ENCODE results near the gene SLC35G6.
A peak's percentile ranks its signal among the peaks of the same experiment; 100 is the strongest.
"Not testable (repeated sequence)": the region's sequence is repeated elsewhere in the genome, so short reads cannot be mapped to it uniquely, and the experiment has no call there.

Gene SLC35G6

DNA sequence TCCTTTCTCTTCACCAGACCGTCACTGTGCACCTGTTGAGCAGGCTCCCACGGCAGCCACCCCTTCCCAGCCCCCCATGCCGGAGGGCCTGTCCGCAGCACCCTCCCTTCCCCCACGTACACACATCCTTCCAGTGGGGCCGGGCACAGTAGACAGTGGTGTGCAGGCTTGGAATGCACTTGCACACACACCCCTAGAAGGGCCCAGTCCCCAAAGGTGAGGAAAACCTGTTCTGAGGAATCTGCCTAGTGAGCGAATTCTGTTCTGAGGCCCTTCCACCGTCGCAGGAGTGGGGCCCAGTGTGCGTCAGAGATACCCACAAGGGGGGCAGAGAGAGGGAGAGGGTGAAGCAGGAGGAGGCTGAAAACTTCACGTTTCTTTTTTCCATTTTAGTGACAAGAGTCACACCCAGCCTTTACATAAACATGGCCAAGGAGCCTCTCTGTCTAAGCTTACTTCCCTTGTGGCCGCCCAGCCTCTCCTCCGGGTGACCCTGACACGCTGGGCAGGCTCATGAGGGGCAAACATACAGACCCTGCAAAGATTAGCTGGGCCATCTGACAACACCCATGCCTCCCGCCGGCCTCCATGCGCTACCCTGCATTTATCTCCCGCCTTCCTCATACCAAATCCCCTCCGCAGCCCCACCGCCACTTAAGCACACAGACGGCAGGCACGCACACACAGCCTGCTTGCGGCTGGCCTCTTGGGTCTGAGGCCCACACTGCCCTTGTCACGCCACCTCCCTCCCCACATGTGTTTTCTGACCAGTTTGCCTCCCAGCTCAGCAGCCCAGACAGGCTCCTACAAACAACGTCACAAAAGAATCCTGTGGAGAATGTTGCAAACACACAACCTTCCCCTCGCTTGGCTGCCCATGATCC is 3.6 kb upstream of the SLC35G6 start:
- H3K4me3 ChIP-seq (ENCODE audit: low read depth, low read length) = peak overlapping the region; percentile 56

DNA sequence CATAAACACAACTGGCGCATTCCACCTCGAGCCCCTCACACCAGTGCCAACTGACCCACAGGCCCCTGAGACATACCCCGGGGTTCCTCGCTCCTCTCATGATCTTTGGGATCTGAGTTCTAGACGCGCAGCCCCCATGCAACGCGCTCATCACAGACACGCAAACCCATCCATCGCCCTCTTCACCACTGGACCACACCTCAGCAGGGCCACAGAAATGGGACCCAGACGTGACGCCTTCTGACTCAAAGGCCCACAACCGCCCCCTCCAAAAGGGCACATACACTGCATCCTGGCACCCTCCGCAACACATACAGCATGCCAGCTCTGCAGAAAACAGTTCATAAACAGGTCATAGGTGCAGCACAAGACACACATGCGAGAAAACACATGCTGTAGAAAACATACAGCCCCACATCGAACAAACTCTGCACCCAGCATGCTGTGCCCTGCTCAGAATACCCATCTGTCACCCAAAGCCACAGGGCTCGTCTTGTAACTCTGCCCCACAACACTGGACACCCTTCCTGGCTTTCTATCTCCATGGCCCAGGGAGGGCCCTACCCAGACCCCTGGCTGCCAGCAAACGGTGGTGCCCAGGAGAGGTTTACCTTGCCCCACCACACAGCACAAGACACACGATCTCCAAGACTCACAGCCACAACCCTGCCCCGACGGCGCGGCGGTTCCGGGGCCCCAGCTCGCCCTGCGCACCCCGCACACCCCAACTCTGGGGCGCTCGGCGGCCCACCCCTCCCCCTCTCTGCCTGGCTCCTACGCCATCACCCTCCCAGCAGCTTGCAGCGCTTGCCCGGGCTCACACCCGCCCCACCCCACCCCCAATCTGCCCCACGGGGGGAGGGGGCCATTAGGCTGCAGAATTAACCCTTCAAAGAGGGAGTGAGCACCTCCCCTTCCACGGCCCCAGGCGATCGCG is 2.7 kb upstream of the SLC35G6 start:
- peak overlapping the region; percentile 56 for H3K4me3 ChIP-seq (ENCODE audit: low read depth, low read length)

DNA sequence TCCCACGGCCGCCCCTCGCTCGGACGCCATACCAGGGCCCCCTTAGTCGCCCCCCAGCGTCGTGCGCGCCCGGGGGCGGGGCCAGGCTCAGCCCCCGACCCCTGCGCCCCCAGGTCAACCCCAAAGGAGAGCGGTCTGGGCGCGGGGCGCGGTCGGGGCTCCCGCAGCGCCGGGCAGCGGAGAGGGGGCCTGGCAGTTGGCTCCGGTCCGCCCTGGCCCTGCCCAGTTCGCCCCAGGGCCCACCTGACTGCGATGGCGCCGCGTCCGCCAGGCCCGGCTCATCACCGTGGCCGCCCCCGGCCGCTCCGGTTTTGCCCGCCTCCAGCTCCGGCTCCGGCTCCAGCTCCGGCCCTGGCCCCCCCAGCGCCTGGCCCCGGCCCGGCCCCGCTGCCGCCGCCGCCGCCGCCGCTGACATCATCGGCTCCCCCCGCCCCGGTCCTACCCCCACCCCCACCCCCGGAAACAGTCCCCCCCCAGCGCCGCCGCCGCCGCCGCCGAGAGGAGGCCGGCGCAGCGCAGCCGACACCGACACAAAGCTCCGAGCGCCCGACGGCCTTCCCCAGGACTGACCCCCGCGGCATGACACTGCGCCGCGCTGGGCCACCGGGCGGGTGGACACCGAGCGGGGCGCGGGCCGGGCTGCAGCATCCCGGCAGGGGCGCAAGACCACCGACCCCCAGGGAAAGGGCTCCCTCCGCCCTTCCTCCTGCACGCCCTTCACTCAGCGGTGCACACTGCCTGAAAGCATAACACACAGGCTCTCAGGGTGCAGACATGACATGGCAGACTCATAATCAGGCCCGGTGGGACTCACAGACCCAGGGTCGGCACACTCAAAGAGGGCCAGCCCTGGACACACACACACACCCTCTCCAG is 1.8 kb upstream of the SLC35G6 start, which contains the start of gene ZBTB4:
Gene ZBTB4 (minus strand): TSS at position 419 of the 876 bp plus-strand sequence. CDS start 12,830 bp downstream, outside the sequence.
- peak within 1 kb of the TSS; percentile 56 for H3K4me3 ChIP-seq (ENCODE audit: low read depth, low read length)

DNA sequence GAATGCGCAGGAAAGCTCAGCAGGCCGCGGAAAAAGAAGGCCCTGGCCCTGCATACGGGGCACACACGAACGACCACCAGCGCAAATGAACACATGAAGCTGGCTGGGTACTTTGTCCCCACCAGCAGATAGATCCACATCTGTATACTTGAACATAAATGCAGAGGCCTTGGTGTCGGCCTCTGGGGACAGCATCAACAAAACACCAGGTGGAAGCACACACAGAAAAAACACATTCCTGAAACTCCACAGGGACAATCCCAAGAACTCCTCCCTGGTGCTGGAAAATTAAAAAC is 1.2 kb upstream of the SLC35G6 start:
- peak overlapping the region; percentile 50 for H3K4me3 ChIP-seq (ENCODE audit: low read depth, low read length)

DNA sequence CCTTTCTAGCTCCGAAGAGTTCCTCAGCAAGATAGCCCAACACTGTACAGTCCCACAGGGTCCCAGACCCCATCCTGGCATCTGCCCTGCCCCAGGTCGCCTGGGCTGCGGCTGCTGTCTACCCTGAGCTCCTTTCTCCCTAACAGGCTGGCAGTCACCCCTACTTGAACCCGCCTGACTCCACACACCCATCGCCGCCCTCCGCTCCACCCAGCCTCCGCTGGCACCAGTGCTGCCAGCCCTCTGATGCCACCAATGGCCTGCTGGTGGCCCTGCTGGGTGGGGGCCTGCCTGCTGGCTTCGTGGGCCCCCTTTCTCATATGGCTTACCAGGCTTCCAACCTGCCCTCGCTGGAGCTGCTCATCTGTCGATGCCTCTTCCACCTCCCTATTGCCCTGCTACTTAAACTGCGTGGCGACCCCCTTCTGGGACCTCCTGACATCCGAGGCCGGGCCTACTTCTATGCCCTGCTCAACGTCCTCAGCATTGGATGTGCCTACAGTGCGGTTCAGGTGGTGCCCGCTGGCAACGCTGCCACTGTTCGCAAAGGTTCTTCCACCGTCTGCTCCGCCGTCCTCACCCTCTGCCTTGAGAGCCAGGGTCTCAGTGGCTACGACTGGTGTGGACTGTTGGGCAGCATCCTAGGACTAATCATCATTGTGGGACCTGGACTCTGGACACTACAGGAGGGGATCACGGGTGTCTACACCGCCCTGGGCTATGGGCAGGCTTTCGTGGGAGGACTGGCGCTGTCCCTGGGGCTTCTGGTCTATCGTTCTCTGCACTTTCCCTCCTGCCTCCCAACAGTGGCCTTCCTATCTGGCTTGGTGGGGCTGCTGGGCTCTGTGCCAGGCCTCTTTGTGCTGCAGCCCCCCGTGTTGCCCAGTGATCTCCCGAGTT is 846 bp downstream of the SLC35G6 start:
- H3K4me3 ChIP-seq (ENCODE audit: low read depth, low read length) = not testable (repeated sequence)

DNA sequence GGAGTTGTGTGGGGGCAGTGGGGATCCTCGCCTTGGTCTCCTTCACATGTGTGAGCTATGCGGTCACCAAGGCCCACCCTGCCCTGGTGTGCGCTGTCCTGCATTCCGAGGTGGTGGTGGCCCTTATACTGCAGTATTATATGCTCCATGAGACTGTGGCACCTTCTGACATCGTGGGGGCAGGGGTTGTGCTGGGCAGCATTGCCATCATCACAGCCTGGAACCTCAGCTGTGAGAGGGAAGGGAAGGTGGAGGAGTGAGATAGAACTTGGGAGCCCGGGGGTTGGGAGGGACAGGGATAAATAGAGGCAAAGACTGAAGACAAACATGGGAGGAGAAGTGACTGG is 1.5 kb downstream of the SLC35G6 start:
- H3K4me3 ChIP-seq (ENCODE audit: low read depth, low read length) = not testable (repeated sequence)

DNA sequence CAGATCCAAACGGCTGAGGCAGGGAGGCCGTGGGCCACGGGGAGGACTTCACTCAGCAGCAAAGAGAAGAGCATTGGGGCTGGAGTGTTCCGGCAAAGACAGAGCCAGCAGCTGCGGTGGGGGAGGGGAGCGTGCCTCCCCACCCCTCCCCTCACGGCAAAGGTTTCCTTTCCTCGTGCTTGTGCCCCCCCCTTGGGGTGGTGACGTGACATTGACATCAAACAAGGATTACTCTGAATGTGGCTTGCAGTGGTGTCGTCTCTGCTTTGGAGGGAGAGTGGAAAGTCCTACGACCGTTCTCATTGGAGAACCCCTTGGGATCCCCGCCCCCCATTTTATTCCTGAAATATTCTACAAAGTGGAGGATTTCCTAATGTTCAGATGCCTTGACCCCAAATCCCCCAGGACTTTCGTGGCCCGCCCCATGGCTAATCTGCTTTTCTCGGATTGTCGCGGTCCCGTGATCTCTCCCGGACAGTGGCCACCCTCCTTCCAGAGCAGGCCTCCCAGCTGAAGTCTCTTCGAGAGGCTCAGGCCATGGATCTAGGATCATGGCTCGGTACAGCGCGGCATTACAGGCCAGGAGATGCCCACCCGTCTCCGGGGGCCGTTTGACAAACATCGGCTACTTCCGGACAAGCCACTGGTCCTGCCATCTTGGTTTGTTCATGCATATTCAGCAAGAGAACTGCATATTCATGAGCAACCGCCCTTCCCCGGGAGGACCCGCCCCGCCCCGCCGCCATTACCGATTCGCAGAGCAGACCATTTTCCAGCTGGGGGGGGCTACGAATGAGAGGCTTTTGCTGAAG is 2.2 kb downstream of the SLC35G6 start:
- H3K4me3 ChIP-seq (ENCODE audit: low read depth, low read length) = peak overlapping the region; percentile 44

DNA sequence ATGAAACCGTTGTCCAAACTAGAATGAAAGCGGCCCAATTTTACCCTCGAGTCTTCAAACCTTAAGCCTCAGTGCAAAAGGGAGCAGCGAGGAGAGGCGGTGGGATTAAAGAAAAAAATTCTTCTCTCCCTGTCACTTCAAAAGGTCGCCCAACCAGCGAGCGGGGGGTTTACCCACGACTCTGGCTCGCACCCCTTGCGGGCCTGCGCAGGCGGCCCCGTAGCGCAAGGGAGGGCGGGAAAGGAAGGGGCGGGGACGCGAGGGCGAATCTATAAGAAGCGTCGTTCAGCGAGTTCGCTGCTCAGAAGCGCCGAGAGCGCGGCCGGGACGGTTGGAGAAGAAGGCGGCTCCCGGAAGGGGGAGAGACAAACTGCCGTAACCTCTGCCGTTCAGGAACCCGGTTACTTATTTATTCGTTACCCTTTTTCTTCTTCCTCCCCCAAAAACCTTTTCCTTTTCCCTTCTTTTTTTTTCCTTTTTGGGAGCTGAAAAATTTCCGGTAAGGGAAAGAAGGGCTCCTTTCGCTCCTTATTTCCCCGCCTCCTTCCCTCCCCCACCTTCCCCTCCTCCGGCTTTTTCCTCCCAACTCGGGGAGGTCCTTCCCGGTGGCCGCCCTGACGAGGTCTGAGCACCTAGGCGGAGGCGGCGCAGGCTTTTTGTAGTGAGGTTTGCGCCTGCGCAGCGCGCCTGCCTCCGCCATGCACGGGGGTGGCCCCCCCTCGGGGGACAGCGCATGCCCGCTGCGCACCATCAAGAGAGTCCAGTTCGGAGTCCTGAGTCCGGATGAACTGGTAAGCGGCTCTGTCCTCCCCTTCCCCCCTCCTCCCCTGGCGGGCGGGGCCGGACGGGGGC is 3.0 kb downstream of the SLC35G6 start, which contains the start of gene POLR2A:
Gene POLR2A (plus strand): TSS at position 300 of the 852 bp plus-strand sequence.
- H3K4me3 ChIP-seq (ENCODE audit: low read depth, low read length) = peak within 1 kb of the TSS; percentile 86

DNA sequence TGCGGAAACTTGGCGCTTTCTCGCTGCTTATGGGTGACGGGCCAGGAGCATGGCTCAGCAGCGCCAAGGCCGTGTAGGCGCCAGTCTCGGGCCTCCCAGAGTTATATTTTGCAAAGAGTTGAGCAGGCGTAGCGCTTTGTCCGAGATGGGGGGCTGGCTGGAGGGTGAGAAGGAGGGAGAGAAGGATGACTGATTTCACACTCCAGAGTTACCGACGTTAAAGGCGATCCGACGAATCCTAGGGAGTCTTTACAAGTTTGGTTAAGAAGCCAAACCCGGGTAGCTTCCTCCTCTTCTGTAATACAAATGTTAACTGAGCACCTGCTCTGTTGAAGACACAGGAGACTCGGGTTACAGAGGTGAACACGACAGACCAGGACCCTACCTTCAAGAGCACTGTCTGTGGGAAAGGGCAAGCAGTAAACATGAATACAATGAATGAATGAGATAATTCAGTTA is 3.7 kb downstream of the SLC35G6 start:
- H3K4me3 ChIP-seq (ENCODE audit: low read depth, low read length) = peak overlapping the region; percentile 86

DNA sequence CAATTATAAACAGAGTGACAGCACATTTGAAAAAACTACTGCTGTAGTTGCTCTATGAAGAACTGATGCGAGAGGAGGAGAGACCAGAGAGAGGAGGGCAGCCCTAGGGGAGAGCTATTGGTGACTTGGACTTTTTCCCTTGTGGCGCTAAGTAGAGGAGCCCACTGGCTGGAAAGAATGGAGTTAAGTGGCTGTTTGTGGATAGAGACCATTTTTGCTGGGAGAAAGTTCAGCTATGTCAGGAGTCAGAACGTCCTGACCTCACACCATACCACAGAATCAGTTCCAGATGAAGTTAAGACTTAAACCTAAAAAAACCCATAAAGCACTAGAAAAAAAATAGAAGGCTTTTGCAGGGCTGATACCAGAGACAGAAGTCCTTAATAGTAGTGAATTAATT is 4.9 kb downstream of the SLC35G6 start:
- no peak overlapping the region for H3K4me3 ChIP-seq (ENCODE audit: low read depth, low read length)

DNA sequence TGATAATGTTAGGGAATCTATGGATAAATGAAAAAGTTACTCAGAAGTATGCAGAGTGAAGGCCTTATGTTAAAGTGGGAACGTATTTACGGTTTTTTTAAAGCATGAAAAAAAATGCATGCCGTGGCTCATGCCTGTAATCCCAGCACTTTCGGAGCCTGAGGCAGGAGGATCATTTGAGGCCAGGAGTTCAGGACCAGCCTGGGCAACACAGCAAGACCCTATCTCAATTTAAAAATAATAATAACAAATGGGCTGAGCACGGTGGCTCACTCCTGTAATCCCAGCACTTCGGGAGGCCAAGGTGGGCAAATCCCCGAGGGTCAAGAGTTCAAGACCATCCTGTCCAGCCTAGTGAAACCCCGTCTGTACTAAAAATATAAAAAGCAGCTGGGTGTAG is 8.9 kb downstream of the SLC35G6 start:
- no peak overlapping the region for H3K4me3 ChIP-seq (ENCODE audit: low read depth, low read length)

DNA sequence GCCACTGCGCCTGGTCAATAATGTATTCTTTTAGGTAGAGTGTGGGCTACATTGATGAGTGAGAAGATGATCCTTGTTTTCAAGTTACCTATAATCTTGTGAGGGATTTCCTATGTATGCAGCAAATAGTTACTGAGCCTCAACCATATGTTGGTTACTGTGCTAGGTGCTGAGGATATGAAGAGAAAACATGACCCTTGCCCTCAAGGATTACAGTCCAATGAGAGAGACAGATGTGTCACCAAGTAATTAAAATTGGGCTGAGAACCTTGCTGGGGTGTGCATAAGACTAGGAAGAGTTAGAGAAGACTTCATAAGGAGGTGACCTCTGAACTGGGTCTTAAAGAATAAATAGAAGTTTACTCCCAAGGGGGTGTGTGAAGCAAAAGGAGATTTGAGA is 10.3 kb downstream of the SLC35G6 start:
- no peak overlapping the region for H3K4me3 ChIP-seq (ENCODE audit: low read depth, low read length)

DNA sequence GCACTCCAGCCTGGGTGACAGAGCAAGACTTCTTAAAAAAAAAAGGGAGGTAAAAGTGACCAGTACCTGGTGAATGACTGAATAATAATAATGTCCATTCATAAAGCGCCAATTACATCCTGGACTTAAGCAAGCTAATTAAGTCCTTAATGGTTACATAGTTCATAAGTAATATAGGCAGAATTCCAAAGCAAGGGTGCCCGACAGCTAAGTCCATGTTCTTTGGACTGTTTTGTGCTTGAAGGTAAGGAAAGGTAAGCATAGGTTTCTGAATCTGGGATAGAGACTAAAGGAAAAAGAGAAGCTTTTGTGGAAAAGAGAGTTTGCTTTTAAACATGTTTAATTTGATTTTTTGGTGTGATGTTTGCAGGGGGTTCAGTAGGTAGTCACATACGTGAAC is 12.7 kb downstream of the SLC35G6 start:
- H3K4me3 ChIP-seq (ENCODE audit: low read depth, low read length) = no peak overlapping the region

DNA sequence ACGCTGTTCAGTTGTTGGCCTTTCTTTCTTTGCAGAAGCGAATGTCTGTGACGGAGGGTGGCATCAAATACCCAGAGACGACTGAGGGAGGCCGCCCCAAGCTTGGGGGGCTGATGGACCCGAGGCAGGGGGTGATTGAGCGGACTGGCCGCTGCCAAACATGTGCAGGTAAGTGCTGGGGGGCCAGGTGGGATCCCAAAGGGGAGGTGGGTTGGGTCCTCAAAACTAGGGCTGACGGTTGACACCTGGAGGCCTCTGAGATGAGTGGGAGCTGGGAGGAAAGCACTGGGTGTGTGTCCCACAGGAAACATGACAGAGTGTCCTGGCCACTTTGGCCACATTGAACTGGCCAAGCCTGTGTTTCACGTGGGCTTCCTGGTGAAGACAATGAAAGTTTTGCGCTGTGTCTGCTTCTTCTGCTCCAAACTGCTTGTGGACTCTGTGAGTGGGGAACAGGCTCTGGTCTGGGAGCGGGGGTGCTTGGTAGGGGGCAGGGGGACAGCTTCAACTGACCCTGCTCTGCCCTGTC is 14.7 kb downstream of the SLC35G6 start:
- H3K4me3 ChIP-seq (ENCODE audit: low read depth, low read length) = no peak overlapping the region

DNA sequence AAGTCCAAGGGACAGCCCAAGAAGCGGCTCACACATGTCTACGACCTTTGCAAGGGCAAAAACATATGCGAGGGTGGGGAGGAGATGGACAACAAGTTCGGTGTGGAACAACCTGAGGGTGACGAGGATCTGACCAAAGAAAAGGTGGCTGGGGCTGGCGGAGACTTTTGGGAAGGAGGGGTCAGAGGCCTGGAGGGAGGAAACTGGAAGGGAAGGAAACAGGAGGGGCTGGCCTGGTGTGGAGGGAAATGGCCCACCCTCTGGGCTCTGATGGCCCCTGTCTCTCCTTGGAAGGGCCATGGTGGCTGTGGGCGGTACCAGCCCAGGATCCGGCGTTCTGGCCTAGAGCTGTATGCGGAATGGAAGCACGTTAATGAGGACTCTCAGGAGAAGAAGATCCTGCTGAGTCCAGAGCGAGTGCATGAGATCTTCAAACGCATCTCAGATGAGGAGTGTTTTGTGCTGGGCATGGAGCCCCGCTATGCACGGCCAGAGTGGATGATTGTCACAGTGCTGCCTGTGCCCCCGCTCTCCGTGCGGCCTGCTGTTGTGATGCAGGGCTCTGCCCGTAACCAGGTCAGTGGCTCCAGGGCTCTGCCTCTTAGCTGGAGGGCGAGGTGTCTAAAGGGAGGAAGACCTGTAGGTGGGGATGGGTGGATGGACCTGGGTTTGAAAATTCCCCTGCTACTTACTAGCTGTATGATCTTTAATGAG is 15.4 kb downstream of the SLC35G6 start:
- H3K4me3 ChIP-seq (ENCODE audit: low read depth, low read length) = no peak overlapping the region

DNA sequence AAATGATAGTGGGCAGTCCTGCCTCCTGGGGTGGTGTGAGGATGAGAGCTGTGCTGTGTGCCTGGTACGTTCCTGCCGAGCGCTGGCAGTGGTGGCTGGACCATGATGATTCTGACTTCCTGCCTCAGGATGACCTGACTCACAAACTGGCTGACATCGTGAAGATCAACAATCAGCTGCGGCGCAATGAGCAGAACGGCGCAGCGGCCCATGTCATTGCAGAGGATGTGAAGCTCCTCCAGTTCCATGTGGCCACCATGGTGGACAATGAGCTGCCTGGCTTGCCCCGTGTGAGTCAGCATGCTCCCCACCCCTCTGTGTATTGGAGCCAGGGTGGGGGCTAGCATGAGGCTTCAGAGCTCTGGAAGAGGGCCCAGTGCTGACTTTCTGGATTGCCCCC is 16.0 kb downstream of the SLC35G6 start:
- no peak overlapping the region for H3K4me3 ChIP-seq (ENCODE audit: low read depth, low read length)

DNA sequence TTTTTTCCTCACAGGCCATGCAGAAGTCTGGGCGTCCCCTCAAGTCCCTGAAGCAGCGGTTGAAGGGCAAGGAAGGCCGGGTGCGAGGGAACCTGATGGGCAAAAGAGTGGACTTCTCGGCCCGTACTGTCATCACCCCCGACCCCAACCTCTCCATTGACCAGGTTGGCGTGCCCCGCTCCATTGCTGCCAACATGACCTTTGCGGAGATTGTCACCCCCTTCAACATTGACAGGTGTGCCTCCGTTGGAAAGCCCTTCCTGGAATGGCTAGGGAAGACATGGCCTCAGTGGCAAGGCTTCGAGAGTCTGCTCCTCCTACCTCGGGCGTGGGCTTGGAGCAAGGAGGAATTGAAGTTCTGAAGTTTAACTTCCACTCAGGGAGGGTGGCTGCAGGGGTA is 16.4 kb downstream of the SLC35G6 start:
- no peak overlapping the region for H3K4me3 ChIP-seq (ENCODE audit: low read depth, low read length)
